ENCODE measurements around the gene MGAT3.

MGAT3 gene

GRCh38 chr22:39471381-39472141, 14.7 kb downstream of the MGAT3 start:
- DNase-seq (ENCODE audit: low read depth, low spot score): no peak

- DNase-seq (ENCODE audit: low read depth, low spot score): no peak
Observed at GRCh38 chr22:39472570-39473556, 16.1 kb downstream of the MGAT3 start.

- DNase-seq (ENCODE audit: low read depth, low spot score): no peak
Observed at GRCh38 chr22:39473851-39474250, 17.0 kb downstream of the MGAT3 start.

- DNase-seq (ENCODE audit: low read depth, low spot score): no peak
Observed at GRCh38 chr22:39474351-39475111, 17.7 kb downstream of the MGAT3 start.

- DNase-seq (ENCODE audit: low read depth, low spot score): no peak
Observed at GRCh38 chr22:39475337-39475736, 18.5 kb downstream of the MGAT3 start.

GRCh38 chr22:39475902-39476301, 19.1 kb downstream of the MGAT3 start:
- DNase-seq (ENCODE audit: low read depth, low spot score): no peak

GRCh38 chr22:39476664-39477063, 19.9 kb downstream of the MGAT3 start:
- DNase-seq (ENCODE audit: low read depth, low spot score): no peak

- no peak for DNase-seq (ENCODE audit: low read depth, low spot score)
Observed at GRCh38 chr22:39477542-39477941, 20.7 kb downstream of the MGAT3 start.

GRCh38 chr22:39478441-39478850, 21.6 kb downstream of the MGAT3 start:
- no peak for DNase-seq (ENCODE audit: low read depth, low spot score)

- no peak for DNase-seq (ENCODE audit: low read depth, low spot score)
Observed at GRCh38 chr22:39479254-39479653, 22.4 kb downstream of the MGAT3 start.

GRCh38 chr22:39480557-39480956, 23.7 kb downstream of the MGAT3 start:
- DNase-seq (ENCODE audit: low read depth, low spot score): no peak

GRCh38 chr22:39481054-39481453, 24.2 kb downstream of the MGAT3 start:
- DNase-seq (ENCODE audit: low read depth, low spot score): no peak

- DNase-seq (ENCODE audit: low read depth, low spot score): no peak
Observed at GRCh38 chr22:39481595-39481994, 24.8 kb downstream of the MGAT3 start.

GRCh38 chr22:39482768-39483167, 26.0 kb downstream of the MGAT3 start:
- DNase-seq (ENCODE audit: low read depth, low spot score): no peak

GRCh38 chr22:39486951-39487825, 30.4 kb downstream of the MGAT3 start:
- DNase-seq (ENCODE audit: low read depth, low spot score): no peak

- no peak for DNase-seq (ENCODE audit: low read depth, low spot score)
Observed at GRCh38 chr22:39487826-39488520, 31.2 kb downstream of the MGAT3 start.

- DNase-seq (ENCODE audit: low read depth, low spot score): no peak
Observed at GRCh38 chr22:39488563-39489083, 31.8 kb downstream of the MGAT3 start.

- DNase-seq (ENCODE audit: low read depth, low spot score): no peak
Observed at GRCh38 chr22:39489094-39490068, 32.6 kb downstream of the MGAT3 start.

Measured in activated naive CD8-positive, alpha-beta T cell treated with anti-CD3 and anti-CD28 coated beads, Interleukin-2, amount 50 U/mL, for 16 hours (primary cell).